ENCODE measurements around the gene PWP2.
"Not testable (repeated sequence)": the region's sequence is repeated elsewhere in the genome, so short reads cannot be mapped to it uniquely, and the experiment has no call there.

The PWP2 gene

DNA sequence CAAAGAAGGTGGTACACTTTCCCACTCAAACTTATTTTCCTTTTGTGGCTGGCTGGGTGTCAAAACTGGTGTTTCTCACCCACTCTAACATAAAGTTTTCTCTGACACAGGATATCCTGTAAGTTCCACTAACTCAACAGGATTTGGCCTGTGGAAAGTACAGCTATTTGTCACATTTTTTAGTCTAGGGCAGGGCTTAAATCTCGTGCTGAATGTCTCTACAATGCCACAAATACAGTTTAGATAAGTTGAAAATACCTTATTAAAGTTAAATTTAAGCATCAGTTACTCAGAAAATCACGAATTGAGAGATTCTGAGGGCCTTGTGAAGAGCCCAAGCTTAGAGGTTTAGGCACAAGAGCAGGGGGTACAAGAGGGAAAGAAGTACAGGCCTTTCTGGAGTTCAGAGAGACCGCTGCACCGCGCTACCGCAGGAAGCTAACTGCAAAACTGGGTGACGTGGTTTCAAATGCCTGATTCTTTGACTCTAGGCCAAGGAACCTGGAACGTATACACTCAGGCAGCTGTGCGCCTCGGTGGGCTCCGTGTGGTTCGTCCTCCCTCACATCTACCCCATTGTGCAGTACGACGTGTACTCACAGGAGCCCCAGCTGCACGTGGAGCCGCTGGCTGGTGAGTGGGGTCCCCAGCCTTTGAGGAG lies 23.4 kb upstream of the PWP2 start:
- DNase-seq (ENCODE audit: low spot score): peak; percentile 69

DNA sequence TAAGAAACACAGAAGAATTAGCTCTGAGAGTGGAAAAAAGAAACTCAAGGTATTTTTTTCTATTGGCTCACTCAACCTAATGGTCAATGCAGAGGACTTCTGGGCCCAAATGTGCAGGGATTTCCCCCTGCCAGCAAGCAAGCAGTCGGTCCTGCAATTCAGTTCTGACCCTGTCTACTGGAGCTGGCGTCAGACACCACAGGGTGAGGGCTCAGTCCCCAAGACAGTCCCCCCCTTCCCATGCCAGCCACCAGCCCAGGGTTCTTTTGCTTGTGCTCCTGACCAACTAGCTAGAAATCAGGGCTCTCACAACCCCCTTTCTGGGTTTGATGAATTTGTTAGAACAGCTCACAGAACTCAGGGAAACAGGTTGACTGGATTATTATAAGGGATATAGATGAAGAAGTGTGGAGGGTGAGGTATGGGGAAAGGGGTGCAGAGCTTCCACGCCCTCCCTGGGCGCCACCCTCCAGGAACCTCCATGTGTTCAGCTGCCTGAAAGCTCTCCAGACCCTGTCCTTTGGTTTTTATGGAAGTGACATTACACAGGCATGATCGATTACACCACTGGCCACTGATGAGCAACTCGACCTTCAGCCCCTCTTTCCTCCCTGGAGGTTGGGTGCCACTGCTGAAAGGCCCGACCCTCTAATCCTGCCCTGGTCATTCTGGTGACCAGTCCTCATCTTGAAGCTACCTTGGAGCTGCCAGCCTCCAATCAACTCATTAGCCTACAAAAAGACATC lies 22.5 kb upstream of the PWP2 start:
- DNase-seq (ENCODE audit: low spot score): no peak

DNA sequence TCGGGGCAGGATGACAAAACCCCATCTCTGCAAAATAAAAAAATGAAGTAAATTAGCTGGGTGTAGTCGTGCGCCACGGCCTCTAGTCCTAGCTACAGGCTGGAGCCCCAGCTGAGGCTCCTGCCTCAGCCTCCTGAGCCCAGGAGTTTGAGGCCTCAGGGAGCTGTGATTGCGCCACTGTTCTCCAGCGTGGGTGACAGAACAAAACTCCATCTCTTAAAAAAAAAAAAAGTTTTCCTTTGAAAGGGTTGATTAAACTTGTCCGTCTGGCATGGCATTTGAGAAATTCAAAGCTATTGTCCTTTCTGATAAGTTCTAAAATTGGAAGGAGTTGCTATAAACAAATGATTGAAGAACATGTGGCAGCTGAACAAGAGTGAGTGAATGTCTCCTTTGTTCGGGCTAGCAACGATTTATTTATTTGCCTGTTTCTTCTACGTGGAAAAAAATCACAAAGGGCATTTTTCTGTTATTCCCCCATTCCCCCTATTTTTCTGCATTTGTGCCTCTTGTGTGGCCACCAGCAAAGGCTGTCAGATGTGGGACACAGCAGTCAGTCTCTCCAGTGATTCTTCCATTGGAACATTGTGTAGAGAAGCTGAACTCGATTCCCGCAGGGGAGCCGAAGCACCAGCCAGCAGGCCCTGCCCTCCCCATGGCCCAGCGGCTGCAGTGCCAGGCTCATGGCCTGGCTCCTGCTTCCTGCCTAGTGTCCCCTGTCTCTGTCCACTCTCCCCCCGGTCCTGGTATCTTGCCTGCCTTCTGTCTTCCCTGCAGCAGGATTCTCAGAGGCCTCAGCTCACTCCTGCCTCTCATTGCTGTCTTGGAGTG lies 21.5 kb upstream of the PWP2 start:
- DNase-seq (ENCODE audit: low spot score): no peak

DNA sequence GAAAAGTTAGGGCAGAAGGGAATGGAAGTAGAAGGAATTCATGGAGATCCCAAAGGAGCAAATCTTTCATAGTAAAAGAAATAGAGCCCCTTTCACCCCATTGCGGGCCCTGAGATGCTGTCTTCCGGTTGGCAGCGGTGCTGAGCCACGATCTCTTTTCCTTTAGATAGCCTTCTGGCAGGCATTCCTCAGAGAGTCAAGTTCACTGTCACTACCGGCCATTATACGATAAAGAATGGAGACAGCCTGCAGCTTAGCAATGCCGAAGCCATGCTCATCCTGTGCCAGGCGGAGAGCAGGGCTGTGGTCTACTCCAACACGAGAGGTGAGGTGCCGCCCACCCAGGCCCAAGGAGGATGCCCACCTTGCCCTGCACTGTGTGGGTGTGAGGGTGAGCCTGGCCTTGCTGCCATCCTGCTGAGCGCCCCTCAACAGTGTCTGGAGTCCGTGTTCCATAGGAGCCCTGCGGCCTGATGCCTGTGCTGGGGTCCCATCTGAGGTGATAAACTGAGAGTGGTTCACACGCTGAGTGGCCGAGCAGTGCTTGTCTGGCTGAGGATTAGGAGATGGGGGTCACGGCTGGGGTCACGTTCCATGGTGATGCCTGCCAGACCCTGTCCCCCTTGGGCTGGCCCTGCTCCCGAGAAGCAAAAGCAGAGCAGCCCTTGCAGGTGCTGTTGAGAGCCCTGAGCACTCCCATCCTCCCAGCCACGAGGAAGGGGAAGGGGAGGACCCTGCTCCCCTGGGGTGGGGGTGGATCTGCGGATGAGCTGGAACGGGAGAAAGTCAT lies 20.4 kb upstream of the PWP2 start:
- no peak for DNase-seq (ENCODE audit: low spot score)

DNA sequence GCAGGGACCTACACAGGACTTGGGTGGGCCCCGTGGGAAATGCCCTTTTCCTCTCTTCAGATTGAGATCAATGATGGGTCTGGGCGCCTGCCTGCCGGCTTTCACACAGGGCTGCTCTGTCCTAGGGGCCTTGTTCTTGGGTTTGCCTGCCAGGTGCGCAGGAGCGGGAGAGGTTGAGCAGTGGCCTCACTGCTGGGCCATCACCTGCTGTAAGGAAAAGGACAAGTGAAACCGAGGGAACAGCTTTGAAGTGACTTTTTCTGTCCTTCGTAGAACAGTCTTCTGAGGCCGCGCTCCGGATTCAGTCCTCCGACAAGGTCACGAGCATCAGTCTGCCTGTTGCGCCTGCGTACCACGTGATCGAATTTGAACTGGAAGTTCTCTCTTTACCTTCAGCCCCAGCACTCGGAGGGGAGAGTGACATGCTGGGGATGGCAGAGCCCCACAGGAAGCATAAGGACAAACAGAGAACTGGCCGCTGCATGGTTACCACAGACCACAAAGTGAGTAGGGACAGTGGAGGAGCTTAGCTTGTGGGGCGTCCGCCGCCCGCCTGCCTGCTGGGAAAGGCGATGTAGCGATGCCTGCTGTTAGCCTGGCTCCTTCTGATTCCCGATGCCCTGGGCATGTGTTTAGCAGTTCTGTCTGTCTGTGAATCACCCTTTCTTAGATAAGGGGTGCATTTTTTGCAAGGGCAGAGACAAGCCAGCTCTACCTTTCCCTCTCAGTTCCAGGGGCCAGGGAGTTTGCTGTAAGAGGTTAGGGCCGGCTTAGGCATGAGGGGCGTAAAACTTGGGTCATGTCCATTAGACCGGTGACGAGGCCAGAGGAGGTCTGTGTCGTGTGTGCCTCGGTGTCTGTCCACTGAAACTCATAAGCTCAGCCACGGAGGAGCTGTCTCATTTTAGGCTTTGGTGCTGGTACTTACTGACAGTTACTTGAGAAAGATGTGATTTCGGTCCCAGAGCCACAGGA lies 19.5 kb upstream of the PWP2 start:
- no peak for DNase-seq (ENCODE audit: low spot score)

DNA sequence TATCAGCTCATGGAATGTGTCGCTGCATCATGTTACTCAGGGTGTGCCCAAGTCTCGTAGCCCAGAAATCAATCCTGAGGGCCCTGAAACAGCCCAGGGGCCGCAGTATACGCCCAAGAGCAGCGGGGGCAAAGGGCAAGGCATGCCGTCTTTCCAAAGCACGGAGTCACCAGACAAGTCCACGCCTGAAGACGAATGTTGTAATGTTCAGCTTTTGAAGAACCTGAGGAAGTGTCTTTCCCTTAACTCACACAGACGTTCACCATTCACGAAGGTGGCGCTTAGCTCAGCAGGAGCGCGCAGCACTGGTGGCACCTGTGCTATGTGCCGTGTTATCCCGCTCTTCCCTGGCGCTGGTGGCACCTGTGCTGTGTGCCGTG lies 18.8 kb upstream of the PWP2 start:
- DNase-seq (ENCODE audit: low spot score): no peak

DNA sequence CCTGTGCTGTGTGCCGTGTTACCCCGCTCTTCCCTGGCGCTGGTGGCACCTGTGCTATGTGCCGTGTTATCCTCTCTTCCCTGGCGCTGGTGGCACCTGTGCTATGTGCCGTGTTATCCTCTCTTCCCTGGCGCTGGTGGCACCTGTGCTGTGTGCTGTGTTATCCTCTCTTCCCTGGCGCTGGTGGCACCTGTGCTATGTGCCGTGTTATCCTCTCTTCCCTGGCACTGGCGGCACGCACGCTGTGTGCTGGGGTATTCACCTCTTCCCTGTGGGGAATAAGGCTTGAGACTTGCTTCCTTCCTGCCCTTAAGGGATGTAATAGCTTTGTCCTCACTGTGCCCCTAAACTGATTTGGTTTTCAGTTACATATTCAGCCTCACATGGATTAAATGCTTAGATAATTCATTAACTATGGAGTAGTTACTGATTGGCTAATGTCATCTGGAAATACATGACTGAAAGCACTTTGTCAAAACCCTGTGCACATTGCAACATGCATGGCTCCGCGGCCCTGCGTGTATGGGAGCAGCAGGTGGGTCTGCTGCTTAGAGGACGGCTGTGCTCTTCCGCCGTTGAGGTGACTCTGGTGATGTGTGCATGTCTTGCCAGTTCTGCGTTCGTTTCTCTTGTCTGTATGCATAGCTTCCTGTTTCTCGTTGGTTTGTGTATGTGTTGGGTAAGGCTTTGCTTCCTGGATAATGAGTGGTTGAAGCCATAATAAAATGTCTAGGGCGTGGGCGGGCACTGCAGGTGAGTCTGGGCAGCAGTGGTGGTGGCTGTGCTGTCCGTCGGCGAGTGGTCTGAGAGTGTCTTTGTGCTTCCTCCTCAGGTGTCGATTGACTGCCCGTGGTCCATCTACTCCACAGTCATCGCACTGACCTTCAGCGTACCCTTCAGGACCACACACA lies 17.9 kb upstream of the PWP2 start:
- DNase-seq (ENCODE audit: low spot score): peak; percentile 75

DNA sequence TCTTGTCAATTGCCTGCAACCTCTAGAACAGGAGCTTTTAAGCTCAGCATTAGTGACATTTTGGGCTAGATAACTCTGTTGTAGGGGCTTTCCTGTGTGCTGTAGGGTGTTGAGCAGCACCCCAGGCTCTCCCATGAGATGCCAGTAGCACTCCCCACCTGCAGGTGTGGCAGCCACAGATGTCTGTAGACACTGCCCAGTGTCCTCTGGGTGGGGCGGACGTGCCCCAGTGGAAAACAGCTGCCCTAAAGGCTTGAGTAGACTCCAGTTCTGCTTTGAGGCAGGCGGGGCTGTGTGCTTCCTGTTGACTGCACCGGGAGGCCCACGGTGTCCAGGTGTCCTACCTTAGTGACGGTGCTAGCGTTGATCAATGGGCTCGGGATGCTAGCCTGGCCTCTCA lies 16.9 kb upstream of the PWP2 start:
- no peak for DNase-seq (ENCODE audit: low spot score)

DNA sequence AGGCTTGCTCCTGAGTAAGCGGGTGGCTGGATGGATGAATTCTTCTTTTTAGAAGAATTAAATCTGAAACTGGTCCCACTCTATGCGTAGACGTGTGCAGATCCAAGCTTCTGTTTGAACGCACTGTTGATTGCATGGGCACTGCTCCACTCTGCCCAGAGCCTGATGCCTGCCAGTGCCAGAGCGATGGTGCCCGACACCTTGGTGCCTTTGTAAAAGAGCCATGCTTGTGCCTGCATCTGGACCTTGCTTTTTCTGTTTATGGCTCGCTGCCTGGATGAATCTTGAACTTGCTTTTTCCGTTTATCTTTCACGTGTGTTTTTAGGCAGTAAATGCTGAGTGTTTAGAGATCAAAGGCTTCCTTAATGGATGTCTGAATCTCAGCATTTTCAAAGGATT lies 15.0 kb upstream of the PWP2 start:
- no peak for DNase-seq (ENCODE audit: low spot score)

DNA sequence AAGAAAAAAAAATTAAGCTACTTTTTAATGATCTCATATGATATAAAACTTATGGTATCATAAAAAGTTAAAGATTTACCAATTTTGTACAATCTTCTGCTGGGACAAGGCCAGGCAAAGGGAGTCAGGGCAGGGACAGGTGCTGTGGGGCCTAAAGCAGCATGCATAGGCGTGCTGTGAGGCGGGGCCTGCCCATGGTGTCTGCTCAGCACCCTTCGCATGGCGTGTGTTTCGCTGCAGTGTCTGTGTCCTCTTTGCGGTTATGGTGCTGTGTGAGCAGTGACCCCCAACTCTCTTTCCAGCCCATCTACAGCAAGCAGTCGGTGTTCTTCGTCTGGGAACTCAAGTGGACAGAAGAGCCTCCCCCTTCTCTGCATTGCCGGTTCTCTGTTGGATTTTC lies 13.4 kb upstream of the PWP2 start:
- DNase-seq (ENCODE audit: low spot score): no peak

DNA sequence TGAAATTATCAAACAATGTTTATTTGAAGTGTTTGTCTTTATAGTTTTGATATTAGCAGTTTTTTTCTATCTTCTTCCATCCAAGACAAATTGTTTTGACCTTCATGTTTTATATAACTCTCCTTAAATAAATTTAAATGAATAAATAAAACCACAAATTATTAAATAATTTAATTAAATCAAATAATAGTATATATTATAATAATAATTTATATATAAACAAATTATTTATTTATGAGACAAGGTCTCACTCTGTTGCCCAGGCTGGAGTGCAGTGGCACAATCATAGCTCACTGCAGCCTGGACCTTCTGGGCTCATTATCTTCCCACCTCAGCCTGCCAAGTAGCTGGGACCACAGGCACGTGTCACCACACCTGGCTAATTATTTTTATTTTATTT lies 12.4 kb upstream of the PWP2 start:
- no peak for DNase-seq (ENCODE audit: low spot score)

DNA sequence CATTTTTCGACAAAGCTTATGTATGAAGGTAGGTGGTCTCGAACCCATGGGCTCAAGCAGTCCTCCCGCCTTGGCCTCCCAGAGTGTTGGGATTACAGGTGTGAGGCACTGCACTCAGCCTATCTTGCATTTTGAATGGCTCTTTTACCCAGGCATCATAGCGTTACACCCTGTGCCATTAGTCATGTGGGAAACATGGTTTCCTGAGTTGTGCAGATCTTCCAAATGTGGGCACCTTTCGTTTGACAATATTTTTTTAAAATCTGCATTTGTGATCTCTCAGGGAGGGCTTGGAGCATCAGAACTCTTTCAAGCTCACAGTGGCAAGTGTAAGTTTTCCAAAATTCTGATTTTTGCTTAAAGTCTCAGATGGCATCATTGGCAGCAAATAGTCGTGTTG lies 8.7 kb upstream of the PWP2 start:
- not testable (repeated sequence) for DNase-seq (ENCODE audit: low spot score)

DNA sequence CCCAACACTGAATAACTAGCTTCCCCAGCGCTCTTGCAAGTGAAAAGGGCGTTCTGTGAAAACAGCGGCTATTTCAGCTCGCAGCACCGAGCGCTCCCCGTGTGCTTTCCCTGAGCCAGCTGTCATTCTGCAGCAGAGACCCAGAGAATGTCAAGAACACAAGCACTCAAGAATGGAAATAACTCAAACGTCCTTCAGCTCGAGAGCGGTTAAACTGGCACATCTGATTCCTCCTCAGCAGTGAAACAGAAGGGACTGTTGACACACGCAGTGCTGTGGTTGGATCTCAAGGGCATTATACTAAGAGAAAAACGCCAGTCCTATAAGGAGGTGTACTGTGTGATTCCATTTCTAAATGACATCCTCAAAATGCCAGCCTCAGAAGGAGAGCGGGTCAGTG lies 8.2 kb upstream of the PWP2 start:
- DNase-seq (ENCODE audit: low spot score): not testable (repeated sequence)

DNA sequence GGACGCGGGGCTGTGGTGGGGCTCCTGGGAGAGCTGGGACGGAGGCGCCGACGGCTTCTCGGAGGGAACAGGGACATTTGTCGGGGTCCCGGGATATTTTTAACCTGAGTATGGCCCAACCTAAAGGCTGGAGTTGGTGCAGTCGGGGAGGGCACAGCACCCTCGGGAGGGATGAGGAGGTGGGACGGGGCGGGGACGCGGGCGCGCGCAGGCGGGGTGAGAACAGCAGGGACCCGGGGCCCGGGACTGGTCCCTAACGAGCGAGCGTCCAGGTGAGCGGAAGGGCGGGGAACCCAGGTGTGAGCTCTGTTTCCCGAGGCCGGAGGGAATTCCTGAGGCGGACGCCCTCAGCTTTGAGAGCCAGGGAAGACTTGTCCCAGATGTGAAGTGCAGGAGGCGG lies 390 bp downstream of the PWP2 start:
- not testable (repeated sequence) for DNase-seq (ENCODE audit: low spot score)

DNA sequence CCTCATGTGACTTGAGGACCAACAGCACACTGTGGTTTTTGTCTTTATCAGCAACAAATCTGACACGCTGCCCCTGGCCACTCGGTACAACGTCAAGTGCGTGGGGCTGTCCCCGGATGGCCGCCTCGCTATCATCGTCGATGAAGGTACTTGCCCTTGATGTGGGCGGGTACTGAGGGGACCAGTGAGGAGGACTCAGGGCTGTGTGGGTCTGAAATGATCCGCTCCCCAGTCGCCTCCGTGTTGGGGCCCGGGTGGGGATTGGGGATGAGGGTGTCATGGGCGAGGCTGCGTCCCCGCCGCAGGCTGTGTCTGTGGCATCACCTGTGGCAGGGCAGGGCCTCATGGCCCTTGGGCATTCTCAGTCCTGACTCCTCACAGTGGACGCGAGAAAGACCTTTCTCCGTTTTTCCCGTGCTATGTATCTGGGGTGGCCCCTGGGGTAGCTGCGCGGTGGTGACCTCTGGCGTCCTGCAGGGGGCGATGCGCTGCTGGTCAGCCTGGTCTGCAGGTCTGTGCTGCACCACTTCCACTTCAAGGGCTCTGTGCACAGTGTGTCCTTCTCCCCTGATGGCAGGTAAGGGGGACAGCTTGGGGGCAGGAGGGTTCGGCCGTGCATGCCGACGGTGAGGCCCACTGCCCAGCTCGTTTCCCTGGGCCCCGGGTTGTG lies 6.6 kb downstream of the PWP2 start:
- not testable (repeated sequence) for DNase-seq (ENCODE audit: low spot score)

DNA sequence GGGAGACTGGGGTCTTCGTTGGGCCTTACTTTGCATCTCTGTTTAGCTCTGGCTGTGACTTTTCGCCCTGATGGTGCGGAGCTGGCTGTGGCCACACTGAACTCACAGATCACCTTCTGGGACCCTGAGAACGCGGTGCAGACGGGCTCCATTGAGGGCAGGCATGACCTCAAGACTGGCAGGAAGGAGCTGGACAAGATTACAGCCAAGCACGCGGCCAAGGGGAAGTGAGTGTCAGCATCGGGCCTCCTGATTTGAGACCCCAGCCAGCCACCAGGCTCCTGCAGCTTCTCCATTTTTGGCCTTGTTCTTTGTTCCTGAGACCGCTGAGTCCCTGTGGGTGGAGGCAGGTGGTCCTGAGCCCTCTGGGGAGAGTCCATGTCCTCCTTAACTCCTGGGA lies 14.9 kb downstream of the PWP2 start:
- DNase-seq (ENCODE audit: low spot score): not testable (repeated sequence)

DNA sequence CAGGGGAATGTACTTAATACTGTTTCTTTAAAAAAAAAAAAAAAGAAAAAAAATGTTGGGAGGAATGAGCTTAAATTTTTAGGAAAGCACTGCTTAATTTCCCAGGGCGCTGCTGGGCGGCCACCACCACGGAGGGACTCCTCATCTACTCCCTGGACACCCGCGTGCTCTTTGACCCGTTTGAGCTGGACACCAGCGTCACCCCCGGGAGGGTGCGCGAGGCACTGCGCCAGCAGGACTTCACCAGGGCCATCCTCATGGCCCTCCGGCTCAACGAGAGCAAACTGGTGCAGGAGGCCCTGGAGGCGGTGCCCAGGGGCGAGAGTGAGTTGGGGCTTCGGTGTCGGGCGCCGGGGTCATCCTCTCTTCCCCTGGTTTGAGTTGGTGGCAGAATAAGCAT lies 20.6 kb downstream of the PWP2 start:
- not testable (repeated sequence) for DNase-seq (ENCODE audit: low spot score)

DNA sequence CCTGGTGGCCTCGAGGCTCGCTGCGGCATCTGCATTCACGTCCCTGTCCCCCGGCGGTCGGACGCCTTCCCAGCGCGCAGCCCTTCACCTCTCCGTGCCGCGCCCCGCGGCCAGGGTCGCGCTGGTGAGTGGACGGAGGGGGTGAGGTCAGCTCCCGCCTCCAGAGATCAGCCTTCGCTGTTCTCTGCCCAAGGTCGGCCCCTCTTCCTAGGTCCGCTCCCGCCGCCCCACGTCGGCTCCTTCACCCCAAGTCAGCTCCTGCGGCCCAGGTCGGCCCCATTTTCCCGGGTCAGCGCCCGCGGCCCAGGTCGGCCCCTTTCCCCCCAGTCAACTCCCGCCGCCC lies 26.5 kb downstream of the PWP2 start:
- not testable (repeated sequence) for DNase-seq (ENCODE audit: low spot score)

DNA sequence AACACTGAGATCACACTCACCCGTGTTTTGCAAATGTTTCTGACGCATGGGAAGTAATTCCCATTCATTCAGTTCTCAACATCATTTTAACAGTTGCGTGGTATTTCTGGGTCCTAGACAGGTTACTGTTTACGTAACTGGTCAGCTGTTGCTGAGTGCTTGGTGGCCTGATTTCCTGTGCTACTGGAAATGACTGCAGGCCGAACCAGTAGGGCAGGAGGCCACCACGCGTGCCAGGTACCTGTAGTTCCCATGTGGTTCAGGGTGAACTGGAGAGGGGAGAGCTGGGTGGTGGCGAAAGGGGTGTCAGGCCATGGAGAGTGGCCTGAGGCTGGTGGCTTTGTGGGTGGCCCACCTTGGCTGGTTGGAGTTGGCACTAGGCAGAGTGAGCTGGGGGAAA lies 27.5 kb downstream of the PWP2 start:
- DNase-seq (ENCODE audit: low spot score): not testable (repeated sequence)
